BJ (cell line): ENCODE measurements around the gene ATP10D. TPM values are rescaled to one million over a fixed set of nuclear protein-coding genes. Genes with fewer than 3 reads are reported as not detected.
"Not testable (repeated sequence)": the region's sequence is repeated elsewhere in the genome, so short reads cannot be mapped to it uniquely, and the experiment has no call there.

Experiments used
- CTCF ChIA-PET: fragments of 350-600 bp; formaldehyde crosslinking; extraction: SDS; loops from one replicate; lab custom pipeline; 2021; ENCODE audit warnings: antibody characterized with exemption, inconsistent platforms; lab: Yijun Ruan, JAX
- POLR2A ChIA-PET: fragments of 300-600 bp; sonication (Branson Sonifier 250); formaldehyde crosslinking; extraction: SDS; loops from one replicate; lab custom pipeline; 2021; ENCODE audit warnings: antibody characterized with exemption; lab: Charles Lee
- DNase-seq: peaks from one replicate; pipeline ENCODE4 v3.0.0-alpha.2; 2011; ENCODE audit warnings: low read depth
- H3K27me3 ChIP-seq: 2 replicates; pipeline ENCODE4 v1.6.0; 2011; ENCODE audit warnings: low read length; ENCODE audit not compliant: control insufficient read depth, insufficient read depth
- H3K36me3 ChIP-seq: 2 replicates; pipeline ENCODE4 v1.5.1; 2011; ENCODE audit warnings: low read length; ENCODE audit not compliant: control insufficient read depth, insufficient read depth
- H3K4me3 ChIP-seq: 2 replicates; pipeline ENCODE4 v1.5.1; 2011; ENCODE audit warnings: low read depth, mild to moderate bottlenecking, control low read depth, low read length
- polyA plus RNA-seq: library from polyadenylated mRNA; depleted of rRNA; stranded (reverse); fragments of >200 nt; gene quantifications from 2 replicates; pipeline ENCODE4 v1.2.3, GENCODE V29; 2011
- TF ChIP-seq, protein P1 (sequence below): IDR thresholded peaks from 2 replicates; pipeline ENCODE4 v1.5.1; 2011; ENCODE audit warnings: low read depth, mild to moderate bottlenecking, control low read depth, inconsistent platforms, low read length, moderate library complexity; ENCODE audit not compliant: insufficient read depth

Gene ATP10D
- polyA plus RNA-seq, 1 experiment: 65.5 TPM

DNA sequence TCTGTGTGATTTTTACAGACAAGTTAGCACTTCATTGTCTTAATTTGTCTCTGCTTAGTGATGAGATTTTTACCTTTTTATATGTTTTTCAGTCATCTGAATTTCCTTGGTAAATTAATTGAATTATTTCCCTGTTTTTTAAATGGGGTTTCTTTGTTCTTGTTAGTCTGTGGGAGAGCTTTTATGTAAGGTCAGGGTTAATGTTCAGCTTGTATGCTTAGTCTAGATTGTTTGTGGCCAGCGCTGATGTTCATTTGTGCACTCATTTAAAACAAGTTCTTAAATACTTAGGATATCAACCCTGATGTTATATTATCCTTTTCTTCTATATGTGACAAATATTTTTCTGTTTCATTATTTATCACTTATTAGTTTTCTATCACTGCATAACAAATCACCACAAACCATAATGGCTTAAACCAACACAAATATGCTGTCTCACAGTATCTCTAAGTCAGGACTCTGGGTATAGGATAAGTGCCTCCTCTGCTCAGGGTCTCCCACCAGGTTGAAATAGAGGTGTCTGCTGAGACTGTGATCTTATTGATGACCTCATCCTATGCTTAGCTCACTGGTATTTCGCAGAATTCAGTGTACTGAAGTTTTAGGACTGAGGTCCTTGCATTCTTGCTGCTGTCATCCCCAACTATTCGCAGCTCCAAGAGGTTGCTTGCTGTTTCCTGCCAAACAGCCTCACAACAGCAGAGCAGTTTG, 53.2 kb downstream of the ATP10D start:
- no peaks in the 10 kb centered on the region for H3K27me3 ChIP-seq
- ChIA-PET CTCF (interaction anchor here (1.4 kb wide), 1 partner anchor 9 kb away, joined by 3 read pairs; no protein-coding TSS in a partner anchor), POLR2A (interaction anchor here (0.6 kb wide), 1 partner anchor 53 kb away, joined by 3 read pairs; the partner anchor contains the start of gene ATP10D)
- TF ChIP-seq, protein P1, sequence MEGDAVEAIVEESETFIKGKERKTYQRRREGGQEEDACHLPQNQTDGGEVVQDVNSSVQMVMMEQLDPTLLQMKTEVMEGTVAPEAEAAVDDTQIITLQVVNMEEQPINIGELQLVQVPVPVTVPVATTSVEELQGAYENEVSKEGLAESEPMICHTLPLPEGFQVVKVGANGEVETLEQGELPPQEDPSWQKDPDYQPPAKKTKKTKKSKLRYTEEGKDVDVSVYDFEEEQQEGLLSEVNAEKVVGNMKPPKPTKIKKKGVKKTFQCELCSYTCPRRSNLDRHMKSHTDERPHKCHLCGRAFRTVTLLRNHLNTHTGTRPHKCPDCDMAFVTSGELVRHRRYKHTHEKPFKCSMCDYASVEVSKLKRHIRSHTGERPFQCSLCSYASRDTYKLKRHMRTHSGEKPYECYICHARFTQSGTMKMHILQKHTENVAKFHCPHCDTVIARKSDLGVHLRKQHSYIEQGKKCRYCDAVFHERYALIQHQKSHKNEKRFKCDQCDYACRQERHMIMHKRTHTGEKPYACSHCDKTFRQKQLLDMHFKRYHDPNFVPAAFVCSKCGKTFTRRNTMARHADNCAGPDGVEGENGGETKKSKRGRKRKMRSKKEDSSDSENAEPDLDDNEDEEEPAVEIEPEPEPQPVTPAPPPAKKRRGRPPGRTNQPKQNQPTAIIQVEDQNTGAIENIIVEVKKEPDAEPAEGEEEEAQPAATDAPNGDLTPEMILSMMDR: no peak
- H3K4me3 ChIP-seq: no peak overlapping the region
- DNase-seq: no peak
- H3K36me3 ChIP-seq: peaks cover 2% of the 10 kb centered on the region; the same call in 1 of the 2 replicates

DNA sequence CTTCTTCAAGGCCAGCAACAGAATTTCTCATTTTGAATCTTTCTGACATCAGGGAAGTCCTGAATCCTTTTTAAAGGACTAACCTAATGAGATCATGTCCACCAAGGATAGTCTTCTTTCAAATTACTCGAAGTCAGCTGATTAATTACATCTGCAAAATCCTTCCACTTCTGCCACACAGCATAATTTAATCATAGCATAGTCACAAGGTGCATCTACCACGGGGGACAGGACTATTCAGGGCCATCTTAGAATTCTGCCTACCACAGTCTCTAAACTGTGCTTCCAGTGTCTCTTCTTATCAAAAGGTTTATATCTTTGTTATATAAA, 53.7 kb downstream of the ATP10D start:
- Histone ChIP-seq H3K27me3 (no peaks in the 10 kb centered on the region), H3K36me3 (peaks cover 2% of the 10 kb centered on the region; the same call in 1 of the 2 replicates), H3K4me3 (no peak overlapping the region)
- CTCF ChIA-PET: interaction anchor here (1.0 to 1.4 kb wide), 2 partner anchors 8 to 26 kb away, joined by 3 read pairs; no protein-coding TSS in a partner anchor
- TF ChIP-seq, protein P1: no peak
- POLR2A ChIA-PET: interaction anchor here (0.6 kb wide), 1 partner anchor 54 kb away, joined by 3 read pairs; the partner anchor contains the start of gene ATP10D
- DNase-seq: no peak

DNA sequence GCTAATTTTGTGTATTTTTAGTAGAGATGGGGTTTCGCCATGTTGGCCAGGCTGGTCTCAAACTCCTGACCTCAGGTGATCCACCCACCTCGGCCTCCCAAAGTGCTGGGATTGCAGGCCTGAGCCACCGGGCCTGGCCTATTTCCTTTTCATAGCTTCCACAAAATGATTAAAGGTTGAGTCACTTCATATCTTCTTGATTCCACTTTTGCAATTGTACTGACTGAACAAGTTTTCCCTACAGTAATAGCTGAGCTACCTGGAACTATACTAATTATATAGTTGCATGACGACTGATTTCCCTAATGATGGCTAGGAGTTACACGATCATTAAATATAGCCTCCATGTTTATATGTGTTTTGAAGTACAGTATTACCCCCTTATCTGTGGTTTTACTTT, 57.6 kb downstream of the ATP10D start:
- CTCF ChIA-PET: interaction anchor here (0.8 kb wide), 1 partner anchor 23 kb away, joined by 3 read pairs; no protein-coding TSS in a partner anchor
- POLR2A ChIA-PET: interaction anchor here (0.8 kb wide), 1 partner anchor 9 kb away, joined by 3 read pairs; no protein-coding TSS in a partner anchor
- not testable (repeated sequence) for DNase-seq

DNA sequence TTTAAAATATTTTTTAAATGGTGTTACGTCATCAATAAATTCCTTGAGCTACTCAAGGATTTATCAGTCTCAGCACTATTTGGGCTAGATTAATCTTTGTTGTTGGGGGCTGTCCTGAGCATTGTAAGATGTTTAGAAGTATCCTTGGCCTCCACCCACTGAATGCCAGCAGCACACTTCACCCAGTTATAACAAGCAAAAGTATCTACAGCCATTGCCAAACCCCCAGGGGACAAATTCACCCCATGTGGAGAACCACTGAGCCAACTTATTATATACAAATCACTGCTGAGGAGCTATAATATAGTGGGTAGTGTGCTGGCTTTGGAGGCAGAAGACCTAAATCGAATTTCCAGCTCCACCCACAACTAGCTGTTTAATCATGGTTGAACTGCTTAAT, 58.3 kb downstream of the ATP10D start:
- ChIA-PET POLR2A (interaction anchor here (0.8 kb wide), 1 partner anchor 8 kb away, joined by 3 read pairs; no protein-coding TSS in a partner anchor), CTCF (interaction anchor here (0.6 kb wide), 2 partner anchors 80 to 390 kb away, joined by 3 read pairs; no protein-coding TSS in a partner anchor)
- 0 out of 2 replicates have a peak, but pooled peaks cover 2% of the 10 kb centered on the region for H3K36me3 ChIP-seq
- no peak overlapping the region for H3K4me3 ChIP-seq
- DNase-seq: no peak
- no peaks in the 10 kb centered on the region for H3K27me3 ChIP-seq
- TF ChIP-seq, protein P1: no peak

More for the DNA sequence above, 57.6 kb downstream of the ATP10D start:
- H3K4me3 ChIP-seq, H3K27me3 ChIP-seq, H3K36me3 ChIP-seq: not testable (repeated sequence)

DNA sequence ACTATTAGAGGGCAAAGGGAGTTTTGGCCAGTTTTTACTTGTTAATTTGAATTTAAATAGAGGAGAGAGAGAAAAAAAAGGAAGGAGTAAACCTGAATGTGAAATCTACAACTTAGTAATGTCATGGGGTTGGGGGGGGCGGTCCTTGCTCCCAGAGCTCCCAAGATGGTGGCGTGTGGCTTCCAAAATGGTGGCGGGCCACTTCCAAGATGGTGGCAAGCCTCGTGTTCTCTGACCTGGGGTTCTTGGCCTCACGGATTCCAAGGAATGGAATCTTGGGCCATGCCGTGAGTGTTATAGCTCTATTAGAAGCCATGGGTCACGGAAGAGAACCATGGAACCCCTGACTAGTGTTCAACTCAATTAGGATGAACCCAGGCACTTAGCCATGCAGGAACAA, 65.3 kb downstream of the ATP10D start:
- DNase-seq: not testable (repeated sequence)

DNA sequence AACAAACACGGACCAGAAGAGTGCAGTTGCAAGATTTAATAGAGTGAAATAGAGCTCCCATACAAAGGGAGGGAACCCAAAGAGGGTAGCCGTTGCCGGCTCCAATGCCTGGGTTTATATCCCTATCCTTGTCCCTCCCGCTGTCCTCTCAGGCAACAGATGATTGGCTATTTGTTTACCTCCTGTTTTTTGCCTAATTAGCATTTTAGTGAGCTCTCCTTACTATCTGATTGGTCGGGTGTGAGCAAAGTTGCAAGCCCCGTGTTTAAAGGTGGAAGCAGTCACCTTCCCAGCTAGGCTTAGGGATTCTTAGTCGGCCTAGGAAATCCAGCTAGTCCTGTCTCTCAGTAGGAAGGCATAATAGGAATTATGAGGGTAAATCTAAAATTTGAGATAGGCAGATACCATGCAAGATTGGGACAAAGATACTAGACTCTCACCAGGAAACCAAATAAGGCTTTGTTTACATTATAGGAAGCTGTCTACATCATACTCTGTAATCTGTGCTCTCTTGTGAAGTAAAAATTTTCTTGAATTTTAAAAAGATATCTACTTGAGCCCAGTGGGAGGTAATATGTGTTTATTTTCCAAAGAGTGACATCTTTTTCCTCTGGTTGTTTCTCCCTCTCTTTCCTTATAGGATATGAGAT, 65.9 kb downstream of the ATP10D start:
- Histone ChIP-seq H3K36me3 (peaks cover 5% of the 10 kb centered on the region; the same call in 1 of the 2 replicates), H3K4me3 (no peak overlapping the region), H3K27me3 (no peaks in the 10 kb centered on the region)
- POLR2A ChIA-PET: interaction anchor here (0.8 kb wide), 1 partner anchor 8 kb away, joined by 3 read pairs; no protein-coding TSS in a partner anchor
- TF ChIP-seq, protein P1: no peak
- no peak for DNase-seq
- CTCF ChIA-PET: interaction anchor here (1.1 to 2.2 kb wide), 2 partner anchors 10 to 13 kb away, joined by 4 to 6 read pairs; no protein-coding TSS in a partner anchor

More for the DNA sequence above, 65.3 kb downstream of the ATP10D start:
- H3K4me3 ChIP-seq, CTCF ChIA-PET, H3K36me3 ChIP-seq, POLR2A ChIA-PET, H3K27me3 ChIP-seq: not testable (repeated sequence)
